ENCODE data around the gene MDC1.

DNA sequence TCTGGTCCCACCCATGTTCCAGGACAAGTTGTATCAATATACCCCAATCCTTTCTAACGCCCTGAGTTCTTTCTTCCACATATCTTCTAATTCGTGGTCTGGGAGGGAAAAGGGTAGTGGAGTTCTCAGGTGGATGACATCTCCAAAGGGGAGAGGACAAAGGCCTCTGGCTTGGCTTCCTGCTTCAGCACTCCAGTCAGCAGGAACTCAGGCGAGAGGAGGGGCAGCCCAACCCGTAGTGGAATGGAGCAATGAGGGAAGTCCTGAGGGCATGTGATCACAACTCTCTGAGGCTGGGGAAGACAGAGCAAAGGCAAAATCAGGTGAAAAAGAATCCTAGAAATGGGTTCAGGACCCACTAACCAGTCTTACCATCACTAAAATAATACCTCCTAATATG, 16.7 kb downstream of the MDC1 start:
- TF ChIP-seq, protein P1, sequence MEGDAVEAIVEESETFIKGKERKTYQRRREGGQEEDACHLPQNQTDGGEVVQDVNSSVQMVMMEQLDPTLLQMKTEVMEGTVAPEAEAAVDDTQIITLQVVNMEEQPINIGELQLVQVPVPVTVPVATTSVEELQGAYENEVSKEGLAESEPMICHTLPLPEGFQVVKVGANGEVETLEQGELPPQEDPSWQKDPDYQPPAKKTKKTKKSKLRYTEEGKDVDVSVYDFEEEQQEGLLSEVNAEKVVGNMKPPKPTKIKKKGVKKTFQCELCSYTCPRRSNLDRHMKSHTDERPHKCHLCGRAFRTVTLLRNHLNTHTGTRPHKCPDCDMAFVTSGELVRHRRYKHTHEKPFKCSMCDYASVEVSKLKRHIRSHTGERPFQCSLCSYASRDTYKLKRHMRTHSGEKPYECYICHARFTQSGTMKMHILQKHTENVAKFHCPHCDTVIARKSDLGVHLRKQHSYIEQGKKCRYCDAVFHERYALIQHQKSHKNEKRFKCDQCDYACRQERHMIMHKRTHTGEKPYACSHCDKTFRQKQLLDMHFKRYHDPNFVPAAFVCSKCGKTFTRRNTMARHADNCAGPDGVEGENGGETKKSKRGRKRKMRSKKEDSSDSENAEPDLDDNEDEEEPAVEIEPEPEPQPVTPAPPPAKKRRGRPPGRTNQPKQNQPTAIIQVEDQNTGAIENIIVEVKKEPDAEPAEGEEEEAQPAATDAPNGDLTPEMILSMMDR (IDR thresholded peaks at IDR 0.05): no peak
- TF ChIP-seq POLR2A (IDR thresholded peaks at IDR 0.05) (no peak), POLR2AphosphoS5 (IDR thresholded peaks at IDR 0.05) (no peak), EP300 (IDR thresholded peaks at IDR 0.05) (no peak)

Data from gastroesophageal sphincter (tissue), 3 donors.